K562 (cell line): Measurements from ENCODE around the gene WWTR1. TPM values are rescaled to one million over a fixed set of nuclear protein-coding genes. Genes with fewer than 3 reads are reported as not detected.

Experiments
- RCOR1 ChIP-seq, 2 experiments: IDR thresholded peaks; 2 replicates each; pipeline ENCODE4 v1.6.1; 2012; ENCODE audit warnings: low read depth in 2 of 2, low read length in 2 of 2, borderline replicate concordance in 1 of 2, improper control_type of control experiment in 1 of 2
- SMC3 ChIP-seq: conservative IDR thresholded peaks from 2 replicates; pipeline ENCODE4 v1.6.1; 2011; ENCODE audit warnings: low read depth, low read length, improper control_type of control experiment; ENCODE audit not compliant: insufficient read depth
- YY1 ChIP-seq, 3 experiments: IDR thresholded peaks; 2 replicates each; pipeline ENCODE4 v1.6.1; 2011; ENCODE audit warnings: low read length in 2 of 3, mild to moderate bottlenecking in 2 of 3, moderate library complexity in 2 of 3, borderline replicate concordance in 1 of 3, control low read depth in 1 of 3, low read depth in 1 of 3; ENCODE audit not compliant: insufficient read depth in 3 of 3, insufficient replicate concordance in 2 of 3, control insufficient read depth in 1 of 3, insufficient read length in 1 of 3; ENCODE audit errors: extremely low read depth in 1 of 3
- ZBTB40 ChIP-seq, 2 experiments: fragments of 450-650 bp in 1 of 2; sonication (generic) in 1 of 2; formaldehyde crosslinking in 1 of 2; IDR thresholded peaks; 2 replicates each; pipeline versions ENCODE4 v1.7.1 to v1.9.0; 2016 to 2022; ENCODE audit warnings: inconsistent platforms in 1 of 2, mild to moderate bottlenecking in 1 of 2, missing genetic modification reagents in 1 of 2
- polyA plus RNA-seq, 8 experiments: library from polyadenylated mRNA; depleted of rRNA in 4 of 8; stranded (reverse) in 5 of 8; unstranded in 3 of 8; fragments of >200 nt; fragmentation: Nextera tagmentation in 2 of 8; fragmentation: Illumina TruSeq in 1 of 8; extraction: Ambion mirVana in 2 of 8; extraction: Trizol in 1 of 8; gene quantifications; 2 replicates each; pipeline versions ENCODE4 v1.2.1 to v1.2.3, GENCODE V29; 2011 to 2014; ENCODE audit warnings: inconsistent platforms in 1 of 8, missing spikeins in 1 of 8
- total RNA-seq, 7 experiments: library from RNA; depleted of rRNA in 6 of 7; stranded (reverse); fragments of >200 nt in 6 of 7; fragmentation: Illumina TruSeq in 2 of 7; extraction: Trizol in 2 of 7; gene quantifications; 2 replicates each; pipeline versions ENCODE4 v1.2.1 to v1.2.3, GENCODE V29; 2011 to 2021; ENCODE audit warnings: low replicate concordance in 1 of 7

The WWTR1 gene
- total and polyA plus RNA-seq, 9 of the 15 experiments (the other 6 are each of a cell fraction or from before 2014, with no cell fraction given), result 0.04 to 1.5 (median 0.60) TPM

GRCh38 chr3:149512073-149512782 is 145.6 kb downstream of the WWTR1 start (continued):
- TF ChIP-seq YY1 (IDR thresholded peaks at IDR 0.05; ENCODE audit: borderline replicate concordance in 1 of 3, control insufficient read depth in 1 of 3, extremely low read depth in 1 of 3, insufficient read depth in 3 of 3, insufficient read length in 1 of 3, insufficient replicate concordance in 2 of 3, low read depth in 1 of 3, low read length in 2 of 3) (peak in 1 of 3 experiments; percentile 14), ZBTB40 (IDR thresholded peaks at IDR 0.05) (0 out of 2 replicates have a peak, but pooled peaks have one; percentile 38), ZBTB40 (CRISPR knock-in tag; IDR thresholded peaks at IDR 0.05) (peak; percentile 67; the same call in 1 of the 2 replicates), RCOR1 (IDR thresholded peaks at IDR 0.05; ENCODE audit: borderline replicate concordance in 1 of 2, low read depth in 2 of 2, low read length in 2 of 2) (no peak), SMC3 (peak; percentile 37; the same call in 1 of the 2 replicates)
